Measurements from ENCODE around the gene TUBGCP6. TPM values are rescaled to one million over a fixed set of nuclear protein-coding genes. Genes with fewer than 3 reads are reported as not detected.

The TUBGCP6 gene
- total RNA-seq, 3 donors from 2014 or later: 34.2 to 66.2 (median 59.6) TPM

GRCh38 chr22:50175921-50176849 lies 68.6 kb downstream of the TUBGCP6 start:
- TF ChIP-seq POLR2AphosphoS5 (IDR thresholded peaks at IDR 0.05): no peak
- no peak for TF ChIP-seq POLR2A (IDR thresholded peaks at IDR 0.05)
- no peak overlapping the region for H3K4me3 ChIP-seq
- DNase-seq (ENCODE audit: low spot score in 2 of 2): no peak
- H3K36me3 ChIP-seq: no peaks in the 10 kb centered on the region
- H3K9me3 ChIP-seq: no peaks in the 10 kb centered on the region
- no peak overlapping the region for H3K27ac ChIP-seq
- no peaks in the 10 kb centered on the region for H3K4me1 ChIP-seq
- intact Hi-C loops (cut with DNase I; ENCODE audit: low total_unique reads): no loop called here
- no peaks in the 10 kb centered on the region for H3K27me3 ChIP-seq

- TF ChIP-seq POLR2AphosphoS5 (IDR thresholded peaks at IDR 0.05) (no peak), CTCF (IDR thresholded peaks at IDR 0.05) (no peak), POLR2A (IDR thresholded peaks at IDR 0.05) (no peak)
- Histone ChIP-seq H3K4me3 (no peak overlapping the region), H3K36me3 (no peaks in the 10 kb centered on the region), H3K4me1 (no peaks in the 10 kb centered on the region), H3K27me3 (no peaks in the 10 kb centered on the region), H3K27ac (no peak overlapping the region), H3K9me3 (no peaks in the 10 kb centered on the region)
- intact Hi-C loops (cut with DNase I; ENCODE audit: low total_unique reads): no loop called here
- DNase-seq (ENCODE audit: low spot score in 2 of 2): no peak
These were observed 69.7 kb downstream of the TUBGCP6 start for GRCh38 chr22:50175191-50175461.

GRCh38 chr22:50174382-50175190 lies 70.2 kb downstream of the TUBGCP6 start:
- H3K27ac ChIP-seq: no peak overlapping the region

GRCh38 chr22:50173983-50174355 lies 70.9 kb downstream of the TUBGCP6 start:
- DNase-seq (ENCODE audit: low spot score in 2 of 2): no peak
- intact Hi-C loops (cut with DNase I; ENCODE audit: low total_unique reads): no loop called here
- Histone ChIP-seq H3K36me3 (no peaks in the 10 kb centered on the region), H3K4me1 (no peaks in the 10 kb centered on the region), H3K27ac (no peak overlapping the region), H3K9me3 (no peaks in the 10 kb centered on the region), H3K4me3 (no peak overlapping the region), H3K27me3 (no peaks in the 10 kb centered on the region)
- no peak for TF ChIP-seq POLR2AphosphoS5 (IDR thresholded peaks at IDR 0.05)
- TF ChIP-seq POLR2A (IDR thresholded peaks at IDR 0.05): no peak
- TF ChIP-seq CTCF (IDR thresholded peaks at IDR 0.05): no peak

More at GRCh38 chr22:50174382-50175190, 70.2 kb downstream of the TUBGCP6 start:
- intact Hi-C loops (cut with DNase I; ENCODE audit: low total_unique reads): no loop called here
- Histone ChIP-seq H3K27me3 (no peaks in the 10 kb centered on the region), H3K4me1 (no peaks in the 10 kb centered on the region), H3K9me3 (no peaks in the 10 kb centered on the region), H3K36me3 (no peaks in the 10 kb centered on the region), H3K4me3 (no peak overlapping the region)
- no peak for TF ChIP-seq POLR2AphosphoS5 (IDR thresholded peaks at IDR 0.05)
- TF ChIP-seq POLR2A (IDR thresholded peaks at IDR 0.05): no peak
- TF ChIP-seq CTCF (IDR thresholded peaks at IDR 0.05): no peak
- DNase-seq (ENCODE audit: low spot score in 2 of 2): no peak

- no peak for DNase-seq (ENCODE audit: low spot score in 2 of 2)
- no peak for TF ChIP-seq CTCF (IDR thresholded peaks at IDR 0.05)
- TF ChIP-seq POLR2AphosphoS5 (IDR thresholded peaks at IDR 0.05): no peak
- TF ChIP-seq POLR2A (IDR thresholded peaks at IDR 0.05): no peak
- Histone ChIP-seq H3K9me3 (no peaks in the 10 kb centered on the region), H3K4me3 (no peak overlapping the region), H3K27ac (no peak overlapping the region), H3K36me3 (no peaks in the 10 kb centered on the region), H3K4me1 (no peaks in the 10 kb centered on the region), H3K27me3 (no peaks in the 10 kb centered on the region)
- intact Hi-C loops (cut with DNase I; ENCODE audit: low total_unique reads): no loop called here
These were observed 71.4 kb downstream of the TUBGCP6 start for GRCh38 chr22:50173311-50173982.

Data from breast epithelium (tissue), 4 donors.